Hematopoietic multipotent progenitor cell treated with erythropoietin and hydrocortisone succinate and interleukin-3 and kit ligand, for 4 days (in vitro differentiated cells): Measurements from ENCODE around the gene TREM2.
"Not testable (repeated sequence)": the region's sequence is repeated elsewhere in the genome, so short reads cannot be mapped to it uniquely, and the experiment has no call there.

ENCODE experiments used
- DNase-seq: peaks from one replicate; pipeline ENCODE4 v3.0.0-alpha.2; 2015

Gene TREM2

DNA sequence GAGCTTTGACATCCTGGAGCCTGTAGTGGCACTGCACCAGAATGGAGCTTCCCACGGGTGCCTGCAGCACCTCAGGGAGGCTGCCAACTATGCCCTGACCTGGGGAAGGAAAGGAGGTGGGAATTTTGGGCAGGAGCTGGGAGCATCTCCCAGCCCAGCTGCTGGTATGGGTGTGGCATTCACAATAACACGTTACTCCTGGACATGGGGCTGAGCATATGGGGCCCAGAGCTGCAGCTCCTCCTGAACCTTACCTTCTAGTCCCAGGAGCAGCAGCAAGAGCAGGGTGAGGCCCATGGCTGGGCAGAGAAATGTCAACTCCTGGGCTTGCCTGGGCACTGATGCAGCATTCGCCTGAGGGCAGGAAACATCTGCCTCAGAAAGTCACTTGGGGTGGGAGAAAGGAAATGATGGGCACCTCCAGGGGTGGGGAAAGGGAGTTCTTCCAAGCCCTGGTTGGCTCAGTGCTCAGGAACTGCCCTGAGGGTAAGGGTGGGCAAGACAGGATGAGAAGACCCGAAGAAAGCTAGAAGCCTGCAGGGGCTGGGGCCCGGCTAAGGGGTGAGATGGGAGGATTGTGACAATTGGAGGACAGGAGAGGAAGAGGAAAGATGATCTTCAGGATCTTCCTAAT lies 8.8 kb downstream of the TREM2 start, which contains the start of gene TREML1:
Gene TREML1 (minus strand): TSS at position 356 of the 634 bp plus-strand sequence. CDS start 59 bp downstream, at position 297.
- no peak for DNase-seq

DNA sequence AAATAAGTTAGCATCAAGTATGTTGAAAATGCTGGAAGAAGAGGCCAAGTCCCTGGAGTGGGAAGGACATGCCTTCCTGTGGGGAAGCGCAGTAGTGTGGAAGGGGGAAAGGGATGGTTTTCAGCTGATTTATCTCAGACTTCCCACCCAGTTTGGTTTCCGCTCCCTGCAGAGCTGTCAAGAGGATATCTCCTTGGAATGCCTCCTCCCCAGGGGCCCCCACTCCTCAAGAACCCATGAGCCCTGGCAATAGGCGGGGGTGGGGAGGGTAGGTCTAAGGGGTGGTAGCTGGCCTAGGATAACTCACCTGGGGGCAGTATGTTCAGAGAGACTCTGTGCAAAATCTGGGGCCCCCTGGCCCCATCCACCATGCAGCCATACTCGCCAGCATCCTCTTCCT lies 9.5 kb downstream of the TREM2 start:
- DNase-seq = no peak

DNA sequence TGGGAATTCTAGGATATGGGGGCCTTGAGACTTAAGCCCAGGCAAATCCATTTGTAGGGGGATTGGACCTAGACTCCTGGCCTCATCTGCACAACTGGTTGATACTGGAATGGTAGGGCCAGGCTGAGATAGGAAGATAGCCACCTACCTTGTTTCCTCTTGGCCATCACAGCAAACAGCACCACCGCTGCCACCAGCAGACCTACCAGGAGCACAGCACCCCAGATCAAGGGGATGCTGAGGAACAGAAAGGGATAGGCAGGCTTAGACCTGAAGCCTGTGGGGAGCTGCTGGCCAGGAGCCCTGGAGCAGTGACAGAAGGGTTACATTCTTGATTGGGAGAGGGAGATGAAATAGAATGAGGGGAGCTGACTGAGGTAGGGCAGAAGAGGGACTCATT lies 12.2 kb downstream of the TREM2 start:
- DNase-seq = no peak

DNA sequence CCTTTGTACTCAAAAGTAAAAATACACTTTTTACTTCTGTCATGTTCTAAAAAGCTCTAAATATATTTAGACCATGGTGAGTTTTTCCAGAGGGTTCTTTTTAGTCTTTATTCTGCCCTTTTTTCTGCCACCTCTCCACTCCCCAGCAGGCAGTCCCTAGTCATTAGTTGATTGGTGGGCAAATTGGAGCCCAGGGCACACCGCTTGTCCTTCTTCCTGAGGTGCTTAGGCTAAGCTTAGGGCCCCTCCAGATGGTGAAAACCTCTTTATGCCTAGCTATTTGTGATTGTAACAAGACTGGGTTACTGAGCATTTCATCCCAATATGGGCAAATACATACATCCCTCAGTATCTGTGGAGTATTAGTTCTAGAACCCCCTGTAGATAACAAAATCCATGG lies 15.0 kb downstream of the TREM2 start:
- DNase-seq = no peak

DNA sequence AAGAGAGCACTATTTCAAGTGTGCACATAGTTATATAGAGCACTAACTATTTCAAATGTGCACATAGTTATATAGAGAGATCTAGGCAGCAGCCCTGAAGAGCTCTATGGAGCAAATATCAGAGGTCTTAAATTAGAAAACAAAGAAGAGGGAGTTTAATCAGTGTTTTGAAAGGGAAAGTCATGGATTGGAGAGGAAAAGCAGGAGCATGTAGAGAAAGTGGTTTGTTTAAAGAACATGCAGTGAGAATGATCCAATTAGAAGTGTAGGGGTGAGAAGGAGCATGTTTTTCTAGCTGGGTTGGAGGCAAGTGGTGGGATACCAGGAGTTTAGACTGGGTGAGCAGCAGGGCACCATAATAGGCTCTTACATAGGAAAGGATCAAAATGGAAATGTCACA lies 26.0 kb downstream of the TREM2 start:
- no peak for DNase-seq

DNA sequence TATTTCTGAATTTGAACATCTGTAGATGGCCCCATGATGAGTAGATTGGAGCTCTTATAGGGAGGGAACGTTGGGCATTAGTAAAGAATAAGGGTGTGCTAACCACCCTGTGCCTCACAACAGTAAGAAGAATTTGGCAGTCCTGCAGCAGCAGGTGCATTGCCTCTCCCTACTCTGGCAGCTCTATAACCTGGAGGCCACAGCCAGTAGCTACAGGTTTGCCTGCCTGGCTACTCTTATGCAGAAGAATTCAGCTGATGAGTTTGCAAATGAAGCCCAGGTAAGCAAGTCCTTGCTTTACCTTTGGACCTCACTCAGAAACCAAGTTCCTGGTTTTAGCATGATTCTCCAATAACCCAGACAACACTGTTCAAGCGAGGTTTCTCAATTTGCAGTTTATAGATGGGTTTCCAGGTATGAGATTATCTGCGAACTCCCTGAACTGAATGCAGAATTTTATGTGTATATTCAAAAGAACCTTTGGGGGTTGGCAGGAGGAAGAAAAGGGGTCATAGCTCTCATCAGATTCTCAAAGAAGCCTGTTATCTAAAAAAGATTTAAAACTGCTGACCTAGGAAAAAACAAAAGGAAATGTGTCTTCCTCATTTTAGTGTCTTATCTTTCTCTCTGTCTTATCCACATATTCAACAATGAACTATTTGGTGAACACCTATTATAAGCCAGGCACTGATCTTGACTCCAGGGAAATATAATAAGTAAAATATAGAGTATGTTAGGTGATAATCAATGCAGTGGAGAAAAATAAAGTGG lies 27.7 kb downstream of the TREM2 start:
- no peak for DNase-seq

DNA sequence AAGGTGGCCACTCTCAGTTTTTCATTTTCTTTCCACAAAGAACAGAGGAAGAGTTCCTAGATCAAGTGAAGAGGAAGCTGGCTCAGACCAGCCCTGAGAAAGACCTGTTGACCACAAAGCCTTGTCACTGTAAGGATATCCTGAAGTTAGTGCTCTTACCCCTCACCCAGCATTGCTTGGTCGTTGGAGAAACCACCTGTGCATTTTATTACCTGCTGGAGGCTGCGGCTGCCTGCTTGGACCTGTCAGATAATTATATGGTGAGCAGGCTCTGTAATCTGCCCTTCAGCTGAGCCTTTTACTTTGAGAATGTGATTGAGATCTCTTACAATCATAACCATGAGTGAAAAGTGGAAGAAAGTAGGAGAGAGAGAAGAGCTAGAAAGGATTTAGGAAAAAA lies 30.7 kb downstream of the TREM2 start:
- no peak for DNase-seq

DNA sequence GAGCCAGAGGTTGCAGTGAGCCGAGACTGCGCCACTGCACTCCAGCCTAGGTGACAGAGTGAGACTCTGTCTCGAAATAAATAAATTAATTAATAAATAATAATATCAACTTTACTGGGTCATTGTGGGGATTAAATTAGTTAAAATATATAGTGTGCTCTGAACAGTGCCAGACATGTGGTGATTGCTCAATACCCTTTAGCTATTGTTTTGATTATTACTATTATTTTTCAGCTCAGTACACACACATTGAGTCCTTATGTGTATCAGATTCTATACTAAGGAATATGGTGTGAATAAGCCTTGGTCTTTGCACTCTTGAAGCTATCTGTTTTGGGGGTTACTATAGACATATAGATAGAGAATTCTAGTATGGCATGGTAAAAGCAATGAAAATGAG lies 37.6 kb downstream of the TREM2 start:
- DNase-seq = no peak

DNA sequence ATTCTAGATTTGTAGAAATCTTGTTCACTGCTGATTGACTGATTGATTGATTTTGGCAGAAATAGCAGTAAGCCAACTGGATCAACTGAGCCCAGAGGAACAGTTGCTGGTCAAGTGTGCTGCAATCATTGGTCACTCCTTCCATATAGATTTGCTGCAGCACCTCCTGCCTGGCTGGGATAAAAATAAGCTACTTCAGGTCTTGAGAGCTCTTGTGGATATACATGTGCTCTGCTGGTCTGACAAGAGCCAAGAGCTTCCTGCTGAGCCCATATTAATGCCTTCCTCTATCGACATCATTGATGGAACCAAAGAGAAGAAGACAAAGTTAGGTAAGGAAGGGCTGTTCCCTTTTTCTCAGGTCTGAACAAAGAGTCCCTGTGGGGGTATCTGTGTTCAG lies 40.0 kb downstream of the TREM2 start:
- DNase-seq = no peak

DNA sequence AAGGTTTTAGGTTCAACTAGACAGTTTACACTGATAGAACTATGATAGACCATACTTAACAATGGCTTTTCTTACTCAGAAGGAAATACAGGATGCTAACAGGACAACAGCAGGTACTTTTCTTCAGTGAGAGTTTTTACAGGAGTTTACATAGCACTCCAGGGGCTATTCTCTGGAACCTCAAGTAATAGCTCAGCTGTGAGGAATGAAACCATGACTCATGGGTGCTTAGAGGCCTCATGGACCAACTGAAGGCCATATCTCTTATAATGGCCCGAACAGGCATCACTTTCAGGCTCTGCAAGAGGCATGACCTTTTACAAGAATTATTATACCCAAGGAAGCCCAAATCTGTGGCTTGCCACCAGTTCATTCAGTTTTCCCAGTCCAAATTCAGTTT lies 40.5 kb downstream of the TREM2 start:
- DNase-seq = no peak

DNA sequence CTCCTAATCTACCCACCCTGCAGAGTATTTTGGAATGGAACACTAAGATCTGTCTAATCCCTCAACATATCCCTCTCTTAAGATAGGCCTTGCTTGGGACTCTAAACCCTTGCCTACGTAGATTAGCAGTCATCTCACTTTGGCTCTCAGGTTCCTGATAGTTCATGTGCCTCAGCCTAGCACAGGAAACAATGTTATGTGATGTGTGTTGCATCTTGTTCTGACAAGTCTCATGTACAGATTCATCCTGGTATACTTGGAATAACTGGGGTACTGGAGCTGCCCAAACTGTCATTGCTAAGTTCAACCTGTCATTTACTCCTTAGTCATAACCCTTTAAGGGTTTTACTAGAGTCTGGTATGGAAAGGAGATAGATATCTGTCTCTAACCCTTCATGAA lies 42.9 kb downstream of the TREM2 start:
- DNase-seq = no peak

DNA sequence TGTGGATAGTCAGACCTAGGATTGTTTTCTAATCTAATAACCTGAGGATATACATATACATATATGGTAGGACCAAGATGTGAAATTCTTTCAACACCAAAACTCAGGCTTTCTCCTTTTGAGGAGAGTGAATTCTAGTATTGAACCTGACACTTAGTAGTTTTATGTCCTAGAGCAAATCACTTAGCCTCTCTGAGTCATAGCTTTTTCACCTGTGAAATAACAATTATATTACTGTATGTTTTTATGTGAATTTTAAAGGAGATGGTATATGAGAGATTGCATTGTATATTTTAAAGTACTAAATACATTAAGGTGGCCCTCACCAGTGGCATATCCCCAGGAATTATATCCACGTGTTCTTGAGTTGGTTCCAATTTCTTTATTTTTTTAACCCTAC lies 43.4 kb downstream of the TREM2 start:
- no peak for DNase-seq

DNA sequence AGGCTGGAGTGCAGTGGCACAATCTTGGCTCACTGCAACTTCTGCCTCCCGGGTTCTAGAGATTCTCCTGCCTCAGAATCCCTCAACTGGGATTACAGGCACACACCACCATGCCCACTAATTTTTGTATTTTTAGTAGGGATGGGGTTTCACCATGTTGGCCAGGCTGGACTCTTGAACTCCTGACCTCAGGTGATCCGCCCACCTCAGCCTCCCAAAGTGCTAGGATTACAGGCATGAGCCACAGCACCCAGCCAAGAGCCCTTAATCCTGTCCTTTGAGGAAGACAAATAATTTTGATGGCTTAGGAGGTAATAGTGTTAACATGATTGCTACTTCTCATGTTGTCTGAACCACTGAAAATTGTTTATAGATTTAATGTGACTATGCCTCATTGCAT lies 47.9 kb downstream of the TREM2 start:
- DNase-seq = not testable (repeated sequence)

DNA sequence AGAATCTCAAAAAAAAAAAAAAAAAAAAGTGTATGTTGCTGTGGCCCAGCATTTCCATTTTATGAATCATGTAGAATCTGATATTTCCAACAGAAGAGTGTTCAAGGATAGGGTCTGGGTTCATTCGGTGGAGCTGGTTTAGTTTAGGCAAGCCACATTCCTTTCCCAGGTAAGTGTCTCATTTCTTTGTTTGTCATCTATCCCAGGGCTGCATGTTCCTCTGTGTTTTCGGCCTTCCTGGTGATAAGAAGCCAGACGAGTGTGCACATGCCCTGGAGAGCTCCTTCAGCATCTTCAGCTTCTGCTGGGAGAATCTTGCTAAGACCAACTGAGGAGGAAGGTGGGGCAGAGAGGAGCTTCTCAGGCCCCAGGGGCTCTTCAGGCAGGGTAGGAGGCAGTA lies 51.9 kb downstream of the TREM2 start:
- DNase-seq = no peak
